B cell (primary cell): ENCODE measurements around the gene KCNG4. TPM values are rescaled to one million over a fixed set of nuclear protein-coding genes. Genes with fewer than 3 reads are reported as not detected.

Experiments
- ATAC-seq: fragments of 200-7000 bp; cut with Tn5 transposase; one replicate; pipeline ENCODE4 v1.10.0; 2021; ENCODE audit warnings: low read depth, mild to moderate bottlenecking, moderate number of reproducible peaks, moderate library complexity
- CTCF ChIA-PET: fragments of 350-600 bp; sonication (Branson Sonifier 250); formaldehyde crosslinking; loops from one replicate; lab custom pipeline; 2021; ENCODE audit warnings: antibody characterized with exemption, inconsistent platforms; lab: Charles Lee
- POLR2A ChIA-PET: fragments of 350-600 bp; sonication (Branson Sonifier 250); formaldehyde crosslinking; loops from one replicate; lab custom pipeline; 2021; ENCODE audit warnings: antibody characterized with exemption; lab: Charles Lee
- DNase-seq: peaks from one replicate; pipeline ENCODE4 v3.0.0; 2013
- H2AFZ ChIP-seq: 2 replicates; pipeline ENCODE4 v1.6.1; 2012; ENCODE audit warnings: mild to moderate bottlenecking, low read depth, low read length; ENCODE audit not compliant: insufficient read depth, poor library complexity, severe bottlenecking
- H3K27ac ChIP-seq, 2 donors: 1 replicate in 1 of 2; 2 replicates in 1 of 2; pipeline ENCODE4 v1.5.1; 2012 to 2013; ENCODE audit warnings: low read length in 2 of 2, mild to moderate bottlenecking in 2 of 2, moderate library complexity in 1 of 2
- H3K27me3 ChIP-seq, 4 experiments: fragments of 200-600 bp in 1 of 4; sonication (generic) in 1 of 4; replicated peaks in 1 of 4; 1 replicate in 2 of 4; 2 replicates in 2 of 4; pipeline versions ENCODE4 v1.6.1 to v1.7.0; 2013 to 2016; ENCODE audit warnings: low read length in 3 of 4, mild to moderate bottlenecking in 2 of 4, mixed read lengths in 1 of 4, moderate library complexity in 1 of 4; ENCODE audit not compliant: insufficient read depth in 4 of 4, control insufficient read depth in 3 of 4; ENCODE audit errors: control extremely low read depth in 1 of 4
- H3K36me3 ChIP-seq, 2 experiments: replicated peaks in 1 of 2; 1 replicate in 1 of 2; 2 replicates in 1 of 2; pipeline versions ENCODE4 v1.6.1 to v1.7.1; 2013; ENCODE audit warnings: low read length in 1 of 2; ENCODE audit not compliant: insufficient read depth in 2 of 2, control insufficient read depth in 1 of 2; ENCODE audit errors: control extremely low read depth in 1 of 2, extremely low read depth in 1 of 2
- H3K4me1 ChIP-seq, 2 donors: fragments of 200-600 bp in 1 of 2; sonication (generic) in 1 of 2; 1 replicate in 1 of 2; 2 replicates in 1 of 2; pipeline versions ENCODE4 v1.5.1 to v1.6.1; 2013 to 2017; ENCODE audit warnings: low read length in 2 of 2; ENCODE audit not compliant: control insufficient read depth in 2 of 2, insufficient read depth in 2 of 2
- H3K4me2 ChIP-seq: replicated peaks from 2 replicates; pipeline ENCODE3; 2012; ENCODE audit warnings: mild to moderate bottlenecking, low read depth, low read length; ENCODE audit not compliant: poor library complexity, severe bottlenecking
- H3K4me3 ChIP-seq, 5 experiments: fragments of 200-600 bp in 1 of 5; sonication (generic) in 1 of 5; 1 replicate in 3 of 5; 2 replicates in 2 of 5; pipeline versions ENCODE4 v1.5.1 to v1.7.0; 2011 to 2016; ENCODE audit warnings: low read length in 4 of 5, mild to moderate bottlenecking in 4 of 5, low read depth in 2 of 5, control low read depth in 1 of 5, moderate library complexity in 1 of 5; ENCODE audit not compliant: insufficient read depth in 1 of 5; ENCODE audit errors: control extremely low read depth in 1 of 5, extremely low read depth in 1 of 5
- H3K79me2 ChIP-seq: fragments of 200-600 bp; sonication (generic); one replicate; pipeline ENCODE4 v1.6.0; 2016; ENCODE audit warnings: low read length; ENCODE audit not compliant: control insufficient read depth, insufficient read depth
- H3K9ac ChIP-seq: fragments of 200-600 bp; sonication (generic); 2 replicates; pipeline ENCODE4 v1.6.1; 2017; ENCODE audit warnings: mild to moderate bottlenecking, low read length, moderate library complexity
- H3K9me3 ChIP-seq, 3 donors: one replicate each; pipeline versions ENCODE4 v1.6.1 to v1.7.1; 2013; ENCODE audit warnings: low read length in 2 of 3; ENCODE audit not compliant: control insufficient read depth in 2 of 3, insufficient read depth in 1 of 3; ENCODE audit errors: control extremely low read depth in 1 of 3
- H4K20me1 ChIP-seq: 2 replicates; pipeline ENCODE4 v1.6.0; 2012; ENCODE audit warnings: mild to moderate bottlenecking, low read length; ENCODE audit not compliant: insufficient read depth, control insufficient read depth, poor library complexity, severe bottlenecking
- H3K27ac Mint-ChIP-seq: one replicate; pipeline ENCODE4 v1.8.0; 2021; ENCODE audit warnings: mixed read lengths
- H3K27me3 Mint-ChIP-seq: one replicate; pipeline ENCODE4 v1.8.0; 2021; ENCODE audit warnings: mixed read lengths
- H3K4me1 Mint-ChIP-seq: one replicate; pipeline ENCODE4 v1.8.0; 2021; ENCODE audit warnings: mixed read lengths
- H3K4me3 Mint-ChIP-seq: one replicate; pipeline ENCODE4 v1.8.0; 2021; ENCODE audit warnings: mixed read lengths
- H3K9me3 Mint-ChIP-seq: one replicate; pipeline ENCODE4 v1.8.0; 2022; ENCODE audit warnings: mixed read lengths; ENCODE audit not compliant: insufficient read depth
- CTCF ChIP-seq: fragments of 200-600 bp; IDR thresholded peaks from one replicate; pipeline ENCODE4 v1.8.0; 2022; ENCODE audit warnings: antibody characterized with exemption, mild to moderate bottlenecking
- EZH2 ChIP-seq: IDR thresholded peaks from 2 replicates; pipeline ENCODE4 v1.6.1; 2012; ENCODE audit warnings: borderline replicate concordance, low read depth, mild to moderate bottlenecking, moderate library complexity, low read length; ENCODE audit not compliant: insufficient read depth, poor library complexity, severe bottlenecking
- WGBS: methylation state at CpG from one replicate; pipeline ENCODE4 v1.1.5; 2013; ENCODE audit warnings: missing lambda C conversion rate; ENCODE audit not compliant: insufficient coverage; 5-methylcytosine and 5-hydroxymethylcytosine counted together
- intact Hi-C: fragments of 100-400 bp; cut with micrococcal nuclease; formaldehyde crosslinking; loops from one replicate; pipeline ENCODE4 v1.10.0; 2022
- polyA plus RNA-seq: library from polyadenylated mRNA; depleted of rRNA; stranded (reverse); fragments of >200 nt; gene quantifications from 2 replicates; pipeline ENCODE4 v1.2.3, GENCODE V29; 2012
- total RNA-seq, 2 donors: library from RNA; stranded (reverse); fragments of 120-200 nt in 1 of 2; gene quantifications; 1 replicate in 1 of 2; 2 replicates in 1 of 2; pipeline versions ENCODE4 v1.2.3 to v1.2.4, GENCODE V29; 2013 to 2022

The KCNG4 gene
- total and polyA plus RNA-seq, 2 donors (not counting 1 experiment from before 2014, with no cell fraction given): not detected

- Histone ChIP-seq H2AFZ (no peak overlapping the region), H4K20me1 (no peaks in the 10 kb centered on the region), H3K4me1 (no peaks in the 10 kb centered on the region), H3K4me3 (no peak overlapping the region), H3K27me3 (peaks cover 0 to 6% (median 0%) of the 10 kb centered on the region in 4 experiments), H3K9ac (no peak overlapping the region), H3K36me3 (no peaks in the 10 kb centered on the region), H3K4me2 (no peak overlapping the region), H3K9me3 (no peaks in the 10 kb centered on the region), H3K79me2 (no peaks in the 10 kb centered on the region), H3K27ac (no peak overlapping the region)
- 83% methylated on average over 14 of the region's 21 CpGs for WGBS
- intact Hi-C loops: no loop called here
- TF ChIP-seq EZH2 (no peak), CTCF (no peak)
- Mint-ChIP-seq H3K27me3 (peaks cover 19% of the 10 kb centered on the region), H3K4me1 (no peaks in the 10 kb centered on the region), H3K9me3 (no peaks in the 10 kb centered on the region), H3K4me3 (no peak overlapping the region), H3K27ac (no peak overlapping the region)
- no peak for ATAC-seq
- ChIA-PET POLR2A (no interaction called here), CTCF (no interaction called here)
- no peak for DNase-seq
Measured at GRCh38 chr16:84234321-84235241, 5.2 kb downstream of the KCNG4 start.

GRCh38 chr16:84233748-84234147 lies 6.1 kb downstream of the KCNG4 start:
- Mint-ChIP-seq H3K4me3 (no peak overlapping the region), H3K4me1 (no peaks in the 10 kb centered on the region), H3K9me3 (no peaks in the 10 kb centered on the region), H3K27ac (no peak overlapping the region), H3K27me3 (peaks cover 10% of the 10 kb centered on the region)
- ChIA-PET CTCF (no interaction called here), POLR2A (no interaction called here)
- Histone ChIP-seq H4K20me1 (no peaks in the 10 kb centered on the region), H3K4me3 (no peak overlapping the region), H2AFZ (no peak overlapping the region), H3K79me2 (no peaks in the 10 kb centered on the region), H3K27ac (no peak overlapping the region), H3K27me3 (peaks cover 0 to 5% (median 0%) of the 10 kb centered on the region in 4 experiments), H3K36me3 (no peaks in the 10 kb centered on the region), H3K4me2 (no peak overlapping the region), H3K9me3 (no peaks in the 10 kb centered on the region), H3K4me1 (no peaks in the 10 kb centered on the region), H3K9ac (no peak overlapping the region)
- no peak for ATAC-seq
- TF ChIP-seq EZH2: no peak
- 72% methylated on average over 7 of the region's 9 CpGs for WGBS
- DNase-seq: no peak
- intact Hi-C loops: no loop called here
